MM.1S (cell line): Measurements from ENCODE around the gene FCAMR.

ENCODE experiments used
- DNase-seq: peaks from one replicate; pipeline ENCODE4 v3.0.0-alpha.2; 2015
- H2AFZ ChIP-seq: fragments of 300-600 bp; sonication (generic); 2 replicates; pipeline ENCODE4 v1.6.0; 2016; ENCODE audit warnings: antibody characterized with exemption, low read length
- H3F3A ChIP-seq: fragments of 300-600 bp; sonication (generic); 2 replicates; pipeline ENCODE4 v1.6.1; 2016; ENCODE audit warnings: mild to moderate bottlenecking, antibody characterized with exemption, low read length, moderate library complexity, mixed read lengths; ENCODE audit not compliant: insufficient read depth
- H3K27ac ChIP-seq: fragments of 300-600 bp; sonication (generic); 2 replicates; pipeline ENCODE4 v1.5.1; 2016; ENCODE audit warnings: mild to moderate bottlenecking, low read length
- H3K27me3 ChIP-seq: fragments of 300-600 bp; sonication (generic); replicated peaks from 2 replicates; pipeline ENCODE4 v1.6.0; 2016; ENCODE audit warnings: low read length; ENCODE audit not compliant: insufficient read depth
- H3K36me3 ChIP-seq: fragments of 300-600 bp; sonication (generic); replicated peaks from 2 replicates; pipeline ENCODE4 v1.6.1; 2016; ENCODE audit warnings: mild to moderate bottlenecking, low read length, mixed read lengths; ENCODE audit not compliant: insufficient read depth
- H3K4me1 ChIP-seq: fragments of 300-600 bp; sonication (generic); 2 replicates; pipeline ENCODE4 v1.6.1; 2016; ENCODE audit warnings: low read length, mixed read lengths
- H3K4me2 ChIP-seq: fragments of 300-600 bp; sonication (generic); 2 replicates; pipeline ENCODE4 v1.6.0; 2016; ENCODE audit warnings: low read depth, low read length
- H3K4me3 ChIP-seq: fragments of 300-600 bp; sonication (generic); 2 replicates; pipeline ENCODE4 v1.5.1; 2016; ENCODE audit warnings: low read length, mixed read lengths
- H3K79me2 ChIP-seq: fragments of 300-600 bp; sonication (generic); 2 replicates; pipeline ENCODE4 v1.6.1; 2016; ENCODE audit warnings: mixed run types, low read length, mixed read lengths
- H3K9ac ChIP-seq: fragments of 300-600 bp; sonication (generic); 2 replicates; pipeline ENCODE4 v1.6.1; 2016; ENCODE audit warnings: low read length, mixed read lengths
- H3K9me2 ChIP-seq: fragments of 300-600 bp; sonication (generic); replicated peaks from 2 replicates; pipeline ENCODE4 v1.6.1; 2016; ENCODE audit warnings: mild to moderate bottlenecking, low read length, mixed read lengths; ENCODE audit not compliant: insufficient read depth
- H3K9me3 ChIP-seq: fragments of 300-600 bp; sonication (generic); replicated peaks from 2 replicates; pipeline ENCODE4 v1.6.1; 2016; ENCODE audit warnings: mild to moderate bottlenecking, low read length, mixed read lengths; ENCODE audit not compliant: insufficient read depth
- H4K20me1 ChIP-seq: fragments of 300-600 bp; sonication (generic); 2 replicates; pipeline ENCODE4 v1.6.1; 2016; ENCODE audit warnings: mild to moderate bottlenecking, low read length, moderate library complexity, mixed read lengths; ENCODE audit not compliant: insufficient read depth
- CTCF ChIP-seq: fragments of 300-600 bp; sonication (generic); IDR thresholded peaks from 2 replicates; pipeline ENCODE4 v1.5.1; 2016; ENCODE audit warnings: antibody characterized with exemption, low read length, mixed read lengths
- EZH2 ChIP-seq: fragments of 300-600 bp; sonication (generic); optimal IDR thresholded peaks from 2 replicates; pipeline ENCODE3; 2017; ENCODE audit warnings: low read depth, mild to moderate bottlenecking, antibody characterized with exemption, low read length, mixed read lengths
- EZH2phosphoT487 ChIP-seq: fragments of 300-600 bp; sonication (generic); IDR thresholded peaks from 2 replicates; pipeline ENCODE4 v1.6.1; 2018; ENCODE audit warnings: antibody characterized with exemption, low read length

The FCAMR gene

GRCh38 chr1:206944703-206945102, 25.6 kb downstream of the FCAMR start:
- Histone ChIP-seq H3K4me1 (no peaks in the 10 kb centered on the region), H2AFZ (no peak overlapping the region), H4K20me1 (no peaks in the 10 kb centered on the region), H3K27ac (no peak overlapping the region), H3K9me3 (no peaks in the 10 kb centered on the region), H3K9ac (no peak overlapping the region), H3K36me3 (no peaks in the 10 kb centered on the region), H3F3A (no peaks in the 10 kb centered on the region), H3K4me2 (no peak overlapping the region), H3K79me2 (no peaks in the 10 kb centered on the region), H3K27me3 (no peaks in the 10 kb centered on the region), H3K4me3 (no peak overlapping the region), H3K9me2 (no peaks in the 10 kb centered on the region)
- no peak for DNase-seq
- TF ChIP-seq EZH2 (no peak), CTCF (no peak), EZH2phosphoT487 (no peak)

GRCh38 chr1:206941766-206942418, 28.4 kb downstream of the FCAMR start:
- Histone ChIP-seq H3K9ac (no peak overlapping the region), H3K9me2 (no peaks in the 10 kb centered on the region), H3K27ac (no peak overlapping the region), H3K4me2 (no peak overlapping the region), H3K36me3 (no peaks in the 10 kb centered on the region), H3K27me3 (no peaks in the 10 kb centered on the region), H3K79me2 (no peaks in the 10 kb centered on the region), H3K4me1 (no peaks in the 10 kb centered on the region), H2AFZ (no peak overlapping the region), H4K20me1 (no peaks in the 10 kb centered on the region), H3K4me3 (no peak overlapping the region), H3K9me3 (no peaks in the 10 kb centered on the region), H3F3A (no peaks in the 10 kb centered on the region)
- no peak for DNase-seq
- TF ChIP-seq CTCF (no peak), EZH2phosphoT487 (no peak), EZH2 (no peak)

GRCh38 chr1:206940588-206940936, 29.7 kb downstream of the FCAMR start:
- Histone ChIP-seq H3F3A (no peaks in the 10 kb centered on the region), H3K9me3 (no peaks in the 10 kb centered on the region), H3K9me2 (no peaks in the 10 kb centered on the region), H3K27ac (no peak overlapping the region), H3K27me3 (no peaks in the 10 kb centered on the region), H3K79me2 (no peaks in the 10 kb centered on the region), H3K4me1 (no peaks in the 10 kb centered on the region), H3K9ac (no peak overlapping the region), H3K4me3 (no peak overlapping the region), H4K20me1 (no peaks in the 10 kb centered on the region), H2AFZ (no peak overlapping the region), H3K4me2 (no peak overlapping the region), H3K36me3 (no peaks in the 10 kb centered on the region)
- no peak for TF ChIP-seq EZH2
- TF ChIP-seq EZH2phosphoT487, result no peak
- TF ChIP-seq CTCF, result no peak
- DNase-seq, result no peak
